IMR-90 (cell line): ENCODE results near the gene PARP16. TPM values are rescaled to one million over a fixed set of nuclear protein-coding genes. Genes with fewer than 3 reads are reported as not detected.
A peak's percentile ranks its signal among the peaks of the same experiment; 100 is the strongest.

ENCODE experiments used
- ATAC-seq: fragments of 200-7000 bp; cut with Tn5 transposase; 2 replicates; pipeline ENCODE4 v1.9.1; 2020; ENCODE audit warnings: low read depth, mild to moderate bottlenecking, moderate library complexity
- BruUV-seq: library from RNA; stranded (reverse); fragments of 400-500 nt; replicated peaks from 2 replicates; lab custom pipeline; 2021; lab: Mats Ljungman, UMichigan
- CTCF ChIA-PET: fragments of 300-600 bp; formaldehyde crosslinking; extraction: SDS; loops from one replicate; lab custom pipeline; 2021; ENCODE audit warnings: antibody characterized with exemption; lab: Yijun Ruan, JAX
- POLR2A ChIA-PET: fragments of 300-600 bp; sonication (Branson Sonifier 250); formaldehyde crosslinking; loops from one replicate; lab custom pipeline; 2022; ENCODE audit warnings: antibody characterized with exemption; ENCODE audit not compliant: unreplicated experiment; lab: Charles Lee
- DNase-seq: peaks from one replicate; pipeline ENCODE4 v3.0.0; 2013
- H2AFZ ChIP-seq: replicated peaks from 2 replicates; pipeline ENCODE3; 2013; ENCODE audit warnings: low read length, mild to moderate bottlenecking; ENCODE audit not compliant: poor library complexity
- H2AK5ac ChIP-seq: 2 replicates; pipeline ENCODE4 v1.6.1; 2013; ENCODE audit warnings: low read depth, low read length, inconsistent platforms
- H2AK9ac ChIP-seq: replicated peaks from 2 replicates; pipeline ENCODE3; 2013; ENCODE audit warnings: mild to moderate bottlenecking, low read depth, low read length, moderate library complexity; ENCODE audit not compliant: poor library complexity
- H2BK120ac ChIP-seq: 2 replicates; pipeline ENCODE4 v1.6.1; 2013; ENCODE audit warnings: low read depth, low read length, inconsistent platforms
- H2BK15ac ChIP-seq: 3 replicates; pipeline ENCODE4 v1.6.1; 2013; ENCODE audit warnings: low read depth, low read length, inconsistent platforms
- H2BK20ac ChIP-seq: 2 replicates; pipeline ENCODE4 v1.6.1; 2013; ENCODE audit warnings: low read depth, mild to moderate bottlenecking, inconsistent platforms, low read length, moderate library complexity
- H2BK5ac ChIP-seq: 2 replicates; pipeline ENCODE4 v1.6.1; 2013; ENCODE audit warnings: mild to moderate bottlenecking, low read depth, low read length, inconsistent platforms; ENCODE audit not compliant: poor library complexity, severe bottlenecking
- H3K14ac ChIP-seq: replicated peaks from 2 replicates; pipeline ENCODE4 v1.6.1; 2013; ENCODE audit warnings: low read depth, low read length, inconsistent platforms
- H3K18ac ChIP-seq: 2 replicates; pipeline ENCODE4 v1.6.1; 2013; ENCODE audit warnings: low read depth, low read length, control low read depth
- H3K23ac ChIP-seq: 2 replicates; pipeline ENCODE4 v1.6.1; 2013; ENCODE audit warnings: low read depth, low read length, inconsistent platforms
- H3K27ac ChIP-seq: 2 replicates; pipeline ENCODE4 v1.5.1; 2013; ENCODE audit warnings: mild to moderate bottlenecking, control low read depth, low read length; ENCODE audit not compliant: insufficient read depth
- H3K27me3 ChIP-seq: 2 replicates; pipeline ENCODE4 v1.6.1; 2013; ENCODE audit warnings: low read length; ENCODE audit not compliant: control insufficient read depth, insufficient read depth
- H3K36me3 ChIP-seq: 2 replicates; pipeline ENCODE4 v1.6.1; 2013; ENCODE audit warnings: low read length, mixed read lengths; ENCODE audit not compliant: control insufficient read depth, insufficient read depth
- H3K4ac ChIP-seq: 2 replicates; pipeline ENCODE4 v1.6.1; 2013; ENCODE audit warnings: low read depth, low read length, inconsistent platforms
- H3K4me1 ChIP-seq: 2 replicates; pipeline ENCODE4 v1.6.1; 2013; ENCODE audit warnings: low read length, mixed read lengths; ENCODE audit not compliant: control insufficient read depth, insufficient read depth
- H3K4me2 ChIP-seq: 2 replicates; pipeline ENCODE4 v1.6.1; 2013; ENCODE audit warnings: low read depth, mild to moderate bottlenecking, control low read depth, low read length, moderate library complexity
- H3K4me3 ChIP-seq: 2 replicates; pipeline ENCODE4 v1.5.1; 2013; ENCODE audit warnings: low read depth, mild to moderate bottlenecking, control low read depth, low read length, moderate library complexity; ENCODE audit not compliant: insufficient read depth
- H3K56ac ChIP-seq: 2 replicates; pipeline ENCODE4 v1.6.1; 2013; ENCODE audit warnings: low read length, inconsistent platforms; ENCODE audit not compliant: insufficient read depth; ENCODE audit errors: extremely low read depth
- H3K79me1 ChIP-seq, 2 experiments: 2 replicates each; pipeline ENCODE4 v1.6.1; 2013; ENCODE audit warnings: low read length in 2 of 2, inconsistent platforms in 1 of 2, low read depth in 1 of 2
- H3K9ac ChIP-seq: 2 replicates; pipeline ENCODE4 v1.6.1; 2013; ENCODE audit warnings: low read depth, low read length, control low read depth
- H3K9me1 ChIP-seq: 2 replicates; pipeline ENCODE4 v1.6.1; 2013; ENCODE audit warnings: low read length, inconsistent platforms; ENCODE audit not compliant: insufficient read depth
- H3K9me3 ChIP-seq: 2 replicates; pipeline ENCODE4 v1.6.1; 2013; ENCODE audit warnings: low read length; ENCODE audit not compliant: control insufficient read depth, insufficient read depth
- H4K20me1 ChIP-seq: 2 replicates; pipeline ENCODE4 v1.6.1; 2013; ENCODE audit warnings: low read length, inconsistent platforms; ENCODE audit not compliant: insufficient read depth
- H4K5ac ChIP-seq: 2 replicates; pipeline ENCODE4 v1.6.1; 2013; ENCODE audit warnings: mild to moderate bottlenecking, low read depth, low read length, control low read depth
- H4K8ac ChIP-seq, 2 experiments: 2 replicates each; pipeline ENCODE4 v1.6.1; 2013; ENCODE audit warnings: low read depth in 2 of 2, low read length in 2 of 2, control low read depth in 1 of 2, inconsistent platforms in 1 of 2
- H4K91ac ChIP-seq: 2 replicates; pipeline ENCODE4 v1.6.1; 2013; ENCODE audit warnings: low read depth, low read length, inconsistent platforms; ENCODE audit not compliant: insufficient read depth
- BHLHE40 ChIP-seq: fragments of 150-350 bp; IDR thresholded peaks from 2 replicates; pipeline ENCODE4 v1.6.1; 2016; ENCODE audit warnings: mild to moderate bottlenecking, low read depth, low read length
- MXI1 ChIP-seq: IDR thresholded peaks from 2 replicates; pipeline ENCODE4 v1.6.1; 2012; ENCODE audit warnings: low read depth, mild to moderate bottlenecking, low read length, moderate library complexity, borderline replicate concordance
- POLR2A ChIP-seq: IDR thresholded peaks from 2 replicates; pipeline ENCODE4 v1.6.1; 2012; ENCODE audit warnings: mild to moderate bottlenecking, low read depth, low read length
- RCOR1 ChIP-seq: IDR thresholded peaks from 2 replicates; pipeline ENCODE4 v1.6.1; 2012; ENCODE audit warnings: mild to moderate bottlenecking, low read length, improper control_type of control experiment; ENCODE audit not compliant: insufficient replicate concordance
- RFX5 ChIP-seq: IDR thresholded peaks from 2 replicates; pipeline ENCODE4 v1.8.0; 2012; ENCODE audit warnings: low read depth, mild to moderate bottlenecking, low read length, moderate library complexity
- WGBS, 2 experiments: methylation state at CpG; one replicate each; pipeline versions ENCODE4 v1.1.5 to v1.1.7; 2013; ENCODE audit warnings: missing lambda C conversion rate in 2 of 2; ENCODE audit not compliant: insufficient read length in 1 of 2; ENCODE audit errors: extremely low coverage in 2 of 2; 5-methylcytosine and 5-hydroxymethylcytosine counted together
- dilution Hi-C: fragments of 300-500 bp; cut with HindIII; formaldehyde crosslinking; loops from one replicate; pipeline ENCODE4 v1.14.3; 2018; ENCODE audit warnings: low sequenced_read_pairs; ENCODE audit not compliant: unreplicated experiment
- in situ Hi-C: fragments of 300-500 bp; cut with MboI; formaldehyde crosslinking; loops from 3 replicates; pipeline ENCODE4 v1.14.3; 2019; ENCODE audit warnings: low sequenced_read_pairs, inconsistent platforms, mixed read lengths
- intact Hi-C: fragments of 100-400 bp; cut with micrococcal nuclease; formaldehyde crosslinking; loops from 2 replicates; pipeline ENCODE4 v1.10.0; 2022
- polyA plus RNA-seq, 3 experiments: library from polyadenylated mRNA; depleted of rRNA; stranded (reverse); fragments of >200 nt; gene quantifications; 2 replicates each; pipeline ENCODE4 v1.2.3, GENCODE V29; 2012; ENCODE audit warnings: low replicate concordance in 1 of 3
- total RNA-seq: library from RNA; depleted of rRNA; stranded (reverse); fragments of >200 nt; gene quantifications from 2 replicates; pipeline ENCODE4 v1.2.3, GENCODE V29; 2012

PARP16 gene
- total and polyA plus RNA-seq, 2 of the 4 experiments (the other 2 are of a cell fraction): 1.3 to 5.0 TPM

- Histone ChIP-seq H4K5ac (peak overlapping the region; percentile 76), H3K9me3 (no peaks in the 10 kb centered on the region), H2AK9ac (peak overlapping the region; percentile 10), H2AK5ac (peak overlapping the region; percentile 6), H2AFZ (peak overlapping the region; percentile 98), H4K20me1 (no peaks in the 10 kb centered on the region), H4K8ac (peak overlapping the region; percentile 32 to 34), H3K23ac (peak overlapping the region; percentile 80), H2BK20ac (no peak overlapping the region), H3K18ac (peak overlapping the region; percentile 78), H3K4ac (peak overlapping the region; percentile 42), H3K14ac (peak overlapping the region; percentile 15), H3K27ac (peak overlapping the region; percentile 14), H3K4me2 (peak overlapping the region; percentile 94), H3K9ac (peak overlapping the region; percentile 48), H4K91ac (peak overlapping the region; percentile 18), H3K36me3 (no peaks in the 10 kb centered on the region), H3K9me1 (peaks cover 3% of the 10 kb centered on the region; the same call in 1 of the 2 replicates), H2BK120ac (no peak overlapping the region; the same call in none of the 2 replicates), H2BK15ac (no peak overlapping the region), H3K4me3 (peak overlapping the region; percentile 84), H3K79me1 (peaks cover 0 to 21% of the 10 kb centered on the region in 2 experiments; a peak in 3 of 4 replicates), H2BK5ac (peak overlapping the region; percentile 48), H3K27me3 (peaks cover 5% of the 10 kb centered on the region), H3K4me1 (peaks cover 11% of the 10 kb centered on the region), H3K56ac (no peak overlapping the region)
- BruUV-seq: no TSS peak
- TF ChIP-seq BHLHE40: no peak
- TF ChIP-seq RCOR1: peak; percentile 6
- no peak for TF ChIP-seq RFX5
- no peak for TF ChIP-seq MXI1
- TF ChIP-seq POLR2A: no peak
- WGBS, 2 experiments: 0% methylated on average over 36 of the region's 52 CpGs; no CpG with 5 or more reads in 1 of the 2 experiments
- ChIA-PET CTCF (interaction anchor here (0.8 kb wide), 1 partner anchor 14 kb away, joined by 4 read pairs; no protein-coding TSS in a partner anchor), POLR2A (interaction anchor here (2.0 kb wide), 1 partner anchor 18 kb away, joined by 6 read pairs; the partner anchor contains the start of gene RNU5B-1)
- ATAC-seq (peak; percentile 54), DNase-seq (no peak)
- intact Hi-C loops (no loop called here), in situ Hi-C loops (no loop called here), dilution Hi-C loops (no loop called here)
These were observed 497 bp downstream of the PARP16 start for GRCh38 chr15:65286069-65286703.
